ENCODE data around the gene PAX7.

GRCh38 chr1:18735224-18735997 lies 104.8 kb downstream of the PAX7 start:
- TF ChIP-seq CTCF (conservative IDR thresholded peaks at IDR 0.05) (no peak), ZFX (IDR thresholded peaks at IDR 0.05) (no peak)

All from C4-2B (cell line).